Measurements from ENCODE around the gene ZNF774.
"Not testable (repeated sequence)": the region's sequence is repeated elsewhere in the genome, so short reads cannot be mapped to it uniquely, and the experiment has no call there.

The ZNF774 gene

GRCh38 chr15:90393040-90393439, 41.0 kb downstream of the ZNF774 start:
- no peak for DNase-seq

GRCh38 chr15:90394074-90394473, 42.0 kb downstream of the ZNF774 start:
- no peak for DNase-seq

- DNase-seq, result no peak
Measured at GRCh38 chr15:90394748-90395442, 42.8 kb downstream of the ZNF774 start.

GRCh38 chr15:90396321-90396720, 44.2 kb downstream of the ZNF774 start:
- DNase-seq, result no peak

GRCh38 chr15:90400005-90400758, 48.1 kb downstream of the ZNF774 start:
- no peak for DNase-seq

GRCh38 chr15:90400759-90401314, 48.8 kb downstream of the ZNF774 start:
- DNase-seq, result peak; percentile 96

GRCh38 chr15:90401495-90401894, 49.4 kb downstream of the ZNF774 start:
- no peak for DNase-seq

GRCh38 chr15:90402223-90402622, 50.1 kb downstream of the ZNF774 start:
- DNase-seq, result peak; percentile 93

- DNase-seq, result no peak
Measured at GRCh38 chr15:90402767-90403166, 50.7 kb downstream of the ZNF774 start.

- DNase-seq, result no peak
Measured at GRCh38 chr15:90405055-90405607, 53.0 kb downstream of the ZNF774 start.

GRCh38 chr15:90407336-90407735, 55.3 kb downstream of the ZNF774 start:
- no peak for DNase-seq

GRCh38 chr15:90407871-90408317, 55.8 kb downstream of the ZNF774 start:
- DNase-seq, result no peak

GRCh38 chr15:90408657-90409056, 56.6 kb downstream of the ZNF774 start:
- DNase-seq, result no peak

- not testable (repeated sequence) for DNase-seq
Measured at GRCh38 chr15:90409587-90409986, 57.5 kb downstream of the ZNF774 start.

GRCh38 chr15:90410316-90410715, 58.2 kb downstream of the ZNF774 start:
- DNase-seq, result not testable (repeated sequence)

GRCh38 chr15:90411176-90411575, 59.1 kb downstream of the ZNF774 start:
- no peak for DNase-seq

Measured in fibroblast of skin of back (primary cell).